Lower leg skin (tissue), 4 donors: ENCODE measurements around the gene SDK1. TPM values are rescaled to one million over a fixed set of nuclear protein-coding genes. Genes with fewer than 3 reads are reported as not detected.

Source experiments
- DNase-seq, 2 donors: peaks; one replicate each; pipeline ENCODE4 v3.0.0-alpha.2; 2019; ENCODE audit warnings: low spot score in 2 of 2
- H3K4me3 ChIP-seq: fragments of 200-600 bp; sonication (generic); 2 replicates; pipeline ENCODE4 v1.5.1; 2017; ENCODE audit warnings: mild to moderate bottlenecking, low read depth; ENCODE audit not compliant: poor library complexity, severe bottlenecking
- POLR2A ChIP-seq, 2 donors: fragments of 450-650 bp; IDR thresholded peaks; one replicate each; pipeline ENCODE4 v1.6.1; 2016 to 2017; ENCODE audit warnings: antibody characterized with exemption in 2 of 2, mild to moderate bottlenecking in 1 of 2, moderate library complexity in 1 of 2
- WGBS, 2 donors: methylation state at CpG; one replicate each; pipeline ENCODE4 v1.1.5; 2018; 5-methylcytosine and 5-hydroxymethylcytosine counted together
- intact Hi-C: fragments of 100-400 bp; cut with DNase I; formaldehyde crosslinking; loops from one replicate; pipeline ENCODE4 v1.15.0; 2023; ENCODE audit warnings: low total_unique reads
- total RNA-seq, 4 donors: library from RNA; depleted of rRNA; stranded (reverse); fragments of >200 nt; gene quantifications; one replicate each; pipeline ENCODE4 v1.1.0, GENCODE V29; 2016
- TF ChIP-seq, protein P1 (sequence below), 3 donors: fragments of 450-650 bp; IDR thresholded peaks; one replicate each; pipeline ENCODE4 v1.5.1; 2016; ENCODE audit warnings: antibody characterized with exemption in 3 of 3, mild to moderate bottlenecking in 3 of 3, moderate library complexity in 2 of 3

SDK1 gene
- total RNA-seq, 4 donors from 2014 or later = 1.9 to 7.2 (median 5.1) TPM

DNA sequence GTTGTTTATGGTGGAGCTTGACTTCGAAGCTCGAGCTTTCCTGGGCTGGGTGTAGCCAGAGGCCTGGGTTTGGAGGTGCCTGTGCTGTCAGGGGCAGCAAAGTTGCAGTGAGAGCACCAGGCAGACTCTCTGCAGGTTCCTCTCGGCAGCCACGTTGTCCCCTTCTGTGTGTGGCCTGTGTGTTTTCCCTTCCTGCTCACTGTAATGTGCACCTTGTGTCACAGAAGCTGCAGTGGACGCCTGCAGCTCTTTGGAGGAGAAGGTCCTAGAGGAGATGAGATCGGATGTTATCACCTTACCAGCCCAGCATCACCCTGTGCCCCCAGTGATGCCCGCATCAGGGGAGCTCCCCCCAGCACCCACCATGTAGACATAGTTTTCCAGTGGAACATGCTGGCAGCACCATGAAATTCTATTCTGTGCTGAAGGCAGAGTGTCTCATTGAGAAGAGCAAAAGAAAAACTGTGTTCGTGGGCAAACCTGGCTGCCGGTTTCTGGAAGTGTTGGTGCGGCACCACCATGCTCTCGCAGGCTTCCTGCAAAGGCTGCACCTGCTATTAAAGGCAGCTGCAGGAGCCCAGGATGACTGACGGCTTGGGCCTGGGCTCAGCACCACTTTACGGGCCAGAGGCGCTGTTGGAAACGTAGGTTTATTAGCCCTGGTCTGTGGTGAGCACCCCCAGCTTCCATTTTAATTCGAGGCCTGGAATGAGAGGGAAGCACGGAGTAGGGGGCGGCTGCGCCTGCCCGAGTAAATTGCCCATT lies 771.3 kb downstream of the SDK1 start:
- DNase-seq = peak in 1 of 2 donors; percentile 65
- TF ChIP-seq, protein P1, sequence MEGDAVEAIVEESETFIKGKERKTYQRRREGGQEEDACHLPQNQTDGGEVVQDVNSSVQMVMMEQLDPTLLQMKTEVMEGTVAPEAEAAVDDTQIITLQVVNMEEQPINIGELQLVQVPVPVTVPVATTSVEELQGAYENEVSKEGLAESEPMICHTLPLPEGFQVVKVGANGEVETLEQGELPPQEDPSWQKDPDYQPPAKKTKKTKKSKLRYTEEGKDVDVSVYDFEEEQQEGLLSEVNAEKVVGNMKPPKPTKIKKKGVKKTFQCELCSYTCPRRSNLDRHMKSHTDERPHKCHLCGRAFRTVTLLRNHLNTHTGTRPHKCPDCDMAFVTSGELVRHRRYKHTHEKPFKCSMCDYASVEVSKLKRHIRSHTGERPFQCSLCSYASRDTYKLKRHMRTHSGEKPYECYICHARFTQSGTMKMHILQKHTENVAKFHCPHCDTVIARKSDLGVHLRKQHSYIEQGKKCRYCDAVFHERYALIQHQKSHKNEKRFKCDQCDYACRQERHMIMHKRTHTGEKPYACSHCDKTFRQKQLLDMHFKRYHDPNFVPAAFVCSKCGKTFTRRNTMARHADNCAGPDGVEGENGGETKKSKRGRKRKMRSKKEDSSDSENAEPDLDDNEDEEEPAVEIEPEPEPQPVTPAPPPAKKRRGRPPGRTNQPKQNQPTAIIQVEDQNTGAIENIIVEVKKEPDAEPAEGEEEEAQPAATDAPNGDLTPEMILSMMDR (IDR thresholded peaks at IDR 0.05) = no peak
- TF ChIP-seq POLR2A (IDR thresholded peaks at IDR 0.05) = no peak
- no peak overlapping the region for H3K4me3 ChIP-seq
- 86 to 90% methylated on average over 20 of the region's 20 CpGs for WGBS, 2 donors
- intact Hi-C loops = no loop called here

DNA sequence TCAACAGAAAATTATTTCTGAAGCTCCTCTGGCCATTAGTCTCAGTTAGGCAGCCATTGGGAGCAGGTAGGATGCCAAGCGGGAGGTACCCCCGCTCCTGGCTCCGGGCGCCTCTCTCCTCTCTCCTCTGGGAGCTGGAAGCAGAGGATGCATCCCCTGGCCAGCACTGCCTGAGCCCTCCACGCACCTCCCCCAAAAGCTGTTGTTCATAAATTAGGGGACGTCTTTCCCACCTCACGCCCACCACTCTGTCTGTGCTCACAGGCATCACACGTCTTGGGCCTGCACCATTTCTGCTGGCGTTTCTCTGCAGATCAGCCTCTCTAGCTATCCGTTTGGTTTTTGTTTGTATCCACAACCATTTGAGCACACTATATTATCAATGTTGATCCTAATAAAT lies 772.0 kb downstream of the SDK1 start:
- DNase-seq = peak in 1 of 2 donors; percentile 62
- intact Hi-C loops = no loop called here
- TF ChIP-seq, protein P1 (IDR thresholded peaks at IDR 0.05) = no peak
- TF ChIP-seq POLR2A (IDR thresholded peaks at IDR 0.05) = no peak
- H3K4me3 ChIP-seq = no peak overlapping the region
- 87 to 93% methylated on average over 10 of the region's 10 CpGs for WGBS, 2 donors

- no peak overlapping the region for H3K4me3 ChIP-seq
- DNase-seq = no peak
- intact Hi-C loops = no loop called here
- 91 to 95% methylated on average over 13 of the region's 13 CpGs for WGBS, 2 donors
- no peak for TF ChIP-seq POLR2A (IDR thresholded peaks at IDR 0.05)
- TF ChIP-seq, protein P1 (IDR thresholded peaks at IDR 0.05) = no peak
Observed at GRCh38 chr7:4073750-4074149, 772.7 kb downstream of the SDK1 start.

GRCh38 chr7:4074407-4074806 lies 773.4 kb downstream of the SDK1 start:
- intact Hi-C loops = no loop called here
- H3K4me3 ChIP-seq = no peak overlapping the region
- peak in 1 of 2 donors; percentile 52 for DNase-seq
- WGBS, 2 donors = 89 to 91% methylated on average over 8 of the region's 8 CpGs
- TF ChIP-seq, protein P1 (IDR thresholded peaks at IDR 0.05) = no peak

DNA sequence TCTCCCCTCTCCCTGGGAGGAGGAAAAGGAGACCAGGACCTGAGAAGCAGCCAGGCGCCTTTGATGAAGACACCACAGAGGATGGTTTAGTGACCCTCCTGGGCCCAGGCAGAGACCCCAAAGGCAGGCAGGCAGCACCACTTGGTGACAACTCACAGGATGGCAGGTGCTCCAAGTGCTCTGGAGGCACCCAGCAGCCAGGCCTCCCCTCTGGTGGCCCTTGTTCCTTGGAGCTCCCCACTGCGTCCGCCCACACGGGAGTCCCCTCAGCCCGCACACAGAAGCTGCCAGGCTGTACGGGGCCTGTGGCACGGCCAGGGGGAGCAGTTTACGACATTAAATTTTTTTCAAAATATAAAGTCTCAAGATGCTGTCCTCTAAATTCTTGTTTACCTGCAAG lies 773.9 kb downstream of the SDK1 start:
- H3K4me3 ChIP-seq = no peak overlapping the region
- intact Hi-C loops = no loop called here
- WGBS, 2 donors = 89 to 93% methylated on average over 8 of the region's 8 CpGs
- peak in 1 of 2 donors; percentile 60 for DNase-seq
- TF ChIP-seq, protein P1 (IDR thresholded peaks at IDR 0.05) = no peak
- no peak for TF ChIP-seq POLR2A (IDR thresholded peaks at IDR 0.05)
